Fibroblast of pulmonary artery (primary cell): ENCODE data around the gene LRMDA.

ENCODE experiments used
- DNase-seq: peaks from one replicate; pipeline ENCODE4 v3.0.0-alpha.2; 2010; ENCODE audit warnings: low read depth
- H3K4me3 ChIP-seq: replicated peaks from 2 replicates; pipeline ENCODE4 v1.5.1; 2011; ENCODE audit warnings: low read depth, mild to moderate bottlenecking, control low read depth, low read length, moderate library complexity
- TF ChIP-seq, protein P1 (sequence below): IDR thresholded peaks from 2 replicates; pipeline ENCODE4 v1.5.1; 2011; ENCODE audit warnings: mild to moderate bottlenecking, control low read depth, low read length, inconsistent platforms; ENCODE audit errors: missing control alignments

LRMDA gene

DNA sequence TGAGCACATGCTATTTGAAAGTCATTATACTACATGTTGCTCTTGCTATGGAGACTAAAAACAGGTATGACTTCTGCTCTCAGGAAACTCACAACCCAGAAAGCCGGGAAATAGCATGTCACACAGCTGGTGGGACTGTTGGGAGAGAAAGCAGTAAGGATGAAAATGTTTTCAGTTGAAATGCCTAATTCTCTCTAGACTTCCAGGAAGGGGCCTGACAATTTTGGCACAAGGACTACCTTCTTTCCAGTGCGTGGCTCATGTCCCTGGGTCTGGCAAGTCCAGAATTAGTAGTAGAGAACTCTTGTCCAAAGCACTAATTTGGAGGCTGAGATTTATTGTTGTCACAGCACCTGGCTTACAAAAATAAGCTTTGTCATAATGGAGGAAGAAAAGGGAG is 567.6 kb downstream of the LRMDA start:
- no peak for DNase-seq
- TF ChIP-seq, protein P1, sequence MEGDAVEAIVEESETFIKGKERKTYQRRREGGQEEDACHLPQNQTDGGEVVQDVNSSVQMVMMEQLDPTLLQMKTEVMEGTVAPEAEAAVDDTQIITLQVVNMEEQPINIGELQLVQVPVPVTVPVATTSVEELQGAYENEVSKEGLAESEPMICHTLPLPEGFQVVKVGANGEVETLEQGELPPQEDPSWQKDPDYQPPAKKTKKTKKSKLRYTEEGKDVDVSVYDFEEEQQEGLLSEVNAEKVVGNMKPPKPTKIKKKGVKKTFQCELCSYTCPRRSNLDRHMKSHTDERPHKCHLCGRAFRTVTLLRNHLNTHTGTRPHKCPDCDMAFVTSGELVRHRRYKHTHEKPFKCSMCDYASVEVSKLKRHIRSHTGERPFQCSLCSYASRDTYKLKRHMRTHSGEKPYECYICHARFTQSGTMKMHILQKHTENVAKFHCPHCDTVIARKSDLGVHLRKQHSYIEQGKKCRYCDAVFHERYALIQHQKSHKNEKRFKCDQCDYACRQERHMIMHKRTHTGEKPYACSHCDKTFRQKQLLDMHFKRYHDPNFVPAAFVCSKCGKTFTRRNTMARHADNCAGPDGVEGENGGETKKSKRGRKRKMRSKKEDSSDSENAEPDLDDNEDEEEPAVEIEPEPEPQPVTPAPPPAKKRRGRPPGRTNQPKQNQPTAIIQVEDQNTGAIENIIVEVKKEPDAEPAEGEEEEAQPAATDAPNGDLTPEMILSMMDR: no peak
- H3K4me3 ChIP-seq: no peak overlapping the region

DNA sequence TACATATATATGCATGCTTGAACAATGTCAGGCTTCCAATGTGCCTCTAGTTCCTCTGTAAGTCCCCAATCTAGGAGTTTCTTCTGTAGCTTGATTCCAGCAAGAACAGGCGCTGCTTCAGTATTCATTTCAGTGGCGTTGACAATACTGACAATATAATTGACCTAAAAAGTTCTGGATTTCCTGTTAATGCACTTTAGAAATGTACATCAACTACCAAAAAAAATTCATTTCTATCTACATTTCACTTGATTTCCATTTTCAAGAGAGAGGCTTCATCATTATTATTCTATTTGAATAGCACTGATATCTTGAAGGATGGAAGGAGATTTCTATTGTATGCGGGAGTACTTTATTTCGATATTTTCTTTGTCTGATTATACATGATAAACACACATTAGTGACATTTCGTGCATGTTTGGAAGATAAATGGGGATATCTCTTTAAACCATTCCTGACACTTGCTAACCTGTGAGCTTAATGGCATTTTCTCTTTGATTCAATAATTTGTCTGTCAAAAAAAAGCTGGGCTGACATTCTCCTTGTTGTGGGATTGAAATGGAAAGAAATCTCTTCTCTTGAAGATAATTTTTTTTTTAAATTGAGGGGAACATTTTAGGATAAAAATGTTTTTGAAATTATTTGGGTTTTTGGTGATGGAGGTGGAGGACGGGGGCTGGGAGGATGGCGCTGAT is 568.2 kb downstream of the LRMDA start:
- TF ChIP-seq, protein P1: no peak
- no peak overlapping the region for H3K4me3 ChIP-seq

DNA sequence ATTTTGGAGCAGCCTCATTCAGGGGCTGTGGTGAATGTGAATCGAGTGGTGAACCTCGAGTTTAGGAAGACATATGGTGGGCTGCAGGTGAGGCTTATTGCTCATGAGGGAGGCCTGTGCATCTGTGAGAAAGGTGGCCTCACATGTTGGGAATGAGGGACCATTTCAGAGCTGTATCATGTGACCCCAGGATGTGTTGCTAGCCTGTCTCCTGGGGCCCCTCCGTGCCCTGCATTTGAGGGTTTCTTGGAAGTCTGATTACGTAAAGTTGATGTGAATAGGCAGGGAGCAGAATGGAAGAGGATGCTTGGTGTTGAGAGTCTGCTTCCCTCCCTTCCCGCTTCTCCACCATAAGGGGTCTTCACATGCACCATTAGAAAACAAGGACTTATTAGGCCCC is 569.1 kb downstream of the LRMDA start:
- H3K4me3 ChIP-seq: no peak overlapping the region
- TF ChIP-seq, protein P1: no peak
- DNase-seq: no peak

More for the DNA sequence above, 568.2 kb downstream of the LRMDA start:
- DNase-seq: no peak

DNA sequence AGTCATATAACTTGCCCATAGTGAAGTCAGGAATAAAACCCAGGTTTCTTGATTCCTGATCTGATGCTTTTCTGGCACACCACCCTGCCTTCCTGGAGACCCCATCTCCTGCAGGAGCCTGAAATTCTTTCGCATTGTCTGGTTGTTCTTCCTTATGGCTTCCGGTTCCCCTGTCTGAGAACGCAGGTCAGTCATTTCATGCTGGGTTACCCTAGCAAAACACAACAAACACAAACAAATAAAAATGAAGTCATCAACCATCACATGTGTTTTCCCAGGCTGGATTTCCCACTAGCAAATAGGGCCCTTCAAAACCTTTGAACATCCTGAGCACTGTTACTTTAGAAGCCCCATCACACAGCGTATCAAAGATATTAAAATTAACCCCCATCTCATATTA is 569.6 kb downstream of the LRMDA start:
- no peak overlapping the region for H3K4me3 ChIP-seq
- TF ChIP-seq, protein P1: no peak
- no peak for DNase-seq

DNA sequence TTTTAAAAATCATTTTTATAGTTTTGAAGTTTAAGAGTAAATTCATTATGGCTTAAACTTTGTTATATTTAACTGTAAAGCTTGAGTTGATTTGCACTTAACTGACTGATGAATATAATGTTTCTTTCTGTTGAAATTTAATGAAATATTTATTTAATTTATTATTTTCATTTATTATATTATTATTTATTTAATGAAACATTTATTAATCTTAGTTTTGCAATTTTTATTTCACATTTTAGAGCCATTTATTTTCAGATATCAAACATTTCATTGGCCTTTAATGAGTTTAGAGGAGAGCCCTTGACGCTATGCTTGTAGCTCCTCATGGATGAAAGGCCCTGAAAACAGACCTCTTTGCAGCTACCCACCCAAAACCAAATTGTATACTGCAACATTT is 570.0 kb downstream of the LRMDA start:
- no peak for DNase-seq
- TF ChIP-seq, protein P1: no peak
- no peak overlapping the region for H3K4me3 ChIP-seq

DNA sequence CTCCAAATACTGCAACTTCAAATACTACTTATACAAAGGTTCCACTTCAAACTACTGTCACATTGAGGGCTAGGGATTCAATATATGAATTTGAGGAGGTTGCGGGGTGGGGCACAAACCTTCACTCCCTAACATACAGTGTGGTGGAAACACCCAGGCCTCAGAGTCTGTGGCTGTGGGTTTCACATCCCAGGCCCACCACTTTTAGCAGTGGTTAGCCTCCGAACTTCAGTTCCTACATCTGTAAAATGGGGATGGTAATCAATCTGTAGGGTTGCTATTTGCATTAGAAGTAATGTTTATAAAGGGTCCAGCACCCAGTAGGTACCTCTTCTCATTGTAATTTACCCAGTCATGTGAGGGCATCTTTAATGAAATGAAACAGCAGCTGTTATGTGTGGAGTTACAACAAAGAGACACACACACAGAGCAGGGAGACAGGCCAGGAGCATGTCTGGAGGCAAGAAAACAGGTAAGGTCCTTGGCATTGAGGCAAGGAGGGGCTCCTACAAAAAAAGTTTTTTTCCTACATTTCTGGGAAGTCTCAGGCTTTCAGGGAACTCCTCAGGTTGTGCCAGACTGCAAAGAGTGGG is 570.9 kb downstream of the LRMDA start:
- no peak overlapping the region for H3K4me3 ChIP-seq
- TF ChIP-seq, protein P1: no peak
- no peak for DNase-seq
